Dermis microvascular lymphatic vessel endothelial cell (primary cell): ENCODE measurements around the gene CD4. TPM values are rescaled to one million over a fixed set of nuclear protein-coding genes. Genes with fewer than 3 reads are reported as not detected.
"Not testable (repeated sequence)": the region's sequence is repeated elsewhere in the genome, so short reads cannot be mapped to it uniquely, and the experiment has no call there.

Experiments
- DNase-seq, 2 donors: peaks; one replicate each; pipeline versions ENCODE4 v3.0.0 to v3.0.0-alpha.2; 2010; ENCODE audit warnings: low read depth in 2 of 2
- total RNA-seq: library from RNA; depleted of rRNA; stranded (reverse); fragments of >200 nt; gene quantifications from 2 replicates; pipeline ENCODE4 v1.2.1, GENCODE V29; 2014

Gene CD4
- total RNA-seq, 1 donor from 2014 or later, result not detected

GRCh38 chr12:6866920-6867412, 77.6 kb downstream of the CD4 start:
- no peak for DNase-seq

GRCh38 chr12:6867413-6868210, 78.3 kb downstream of the CD4 start, which contains the start of gene TPI1:
Gene TPI1 (plus strand): TSS chr12:6867531. CDS start chr12:6867567, 36 bp downstream.
- peak; percentile 55 to 84 for DNase-seq

GRCh38 chr12:6868211-6869048, 79.1 kb downstream of the CD4 start:
- no peak for DNase-seq

DNA sequence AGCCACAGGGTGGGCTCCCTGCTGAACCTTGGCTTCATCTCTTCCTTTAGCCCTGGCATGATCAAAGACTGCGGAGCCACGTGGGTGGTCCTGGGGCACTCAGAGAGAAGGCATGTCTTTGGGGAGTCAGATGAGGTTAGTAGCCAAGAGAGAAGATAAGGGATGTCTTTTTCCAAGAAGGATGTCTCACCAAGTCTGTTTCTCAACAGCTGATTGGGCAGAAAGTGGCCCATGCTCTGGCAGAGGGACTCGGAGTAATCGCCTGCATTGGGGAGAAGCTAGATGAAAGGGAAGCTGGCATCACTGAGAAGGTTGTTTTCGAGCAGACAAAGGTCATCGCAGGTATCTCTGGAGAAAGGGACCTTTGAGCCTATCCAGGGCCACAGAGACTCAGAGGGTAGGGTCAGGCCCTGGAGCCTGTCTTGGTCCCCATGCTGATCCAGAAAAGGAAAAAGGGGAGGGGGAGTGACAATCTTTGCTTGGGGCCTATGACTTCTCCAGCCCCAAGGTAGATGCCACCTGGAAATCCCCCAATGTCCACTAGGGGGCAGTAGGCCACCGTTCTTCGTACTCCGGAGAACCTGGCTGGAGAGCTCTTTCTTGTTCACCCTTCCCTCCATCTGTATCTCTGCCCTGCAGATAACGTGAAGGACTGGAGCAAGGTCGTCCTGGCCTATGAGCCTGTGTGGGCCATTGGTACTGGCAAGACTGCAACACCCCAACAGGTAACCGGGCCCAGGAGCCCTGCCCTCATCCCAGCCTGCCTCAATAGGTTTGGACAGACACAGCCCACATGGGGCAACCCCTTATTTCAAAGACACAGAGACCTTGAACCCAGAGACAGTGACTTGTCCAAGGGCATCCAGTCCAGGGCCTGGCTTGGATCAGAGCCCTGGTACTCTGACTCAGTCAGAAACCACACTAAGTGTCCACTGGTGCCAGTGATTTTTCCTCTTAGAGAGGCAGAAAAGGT, 80.0 kb downstream of the CD4 start:
- peak; percentile 56 to 77 for DNase-seq

GRCh38 chr12:6870304-6870703, 81.0 kb downstream of the CD4 start:
- DNase-seq, result not testable (repeated sequence)

Other genes with a start within 250 kb of the CD4 start
- 8.3 and 15.4 TPM in 2 replicates for gene IFFO1, start 233.5 kb upstream of the CD4 start, total RNA-seq
- 10.4 and 13.4 TPM in 2 replicates for gene NOP2, start 221.2 kb upstream of the CD4 start, total RNA-seq
- gene CHD4, start 182.1 kb upstream of the CD4 start, total RNA-seq, result 181 and 200 TPM in 2 replicates
- under 0.01 TPM in 1 of 2 replicates, not detected in the other for gene LPAR5, start 153.6 kb upstream of the CD4 start, total RNA-seq
- gene ACRBP, start 142.1 kb upstream of the CD4 start, total RNA-seq, result 0.39 and 0.51 TPM in 2 replicates
- 31.1 and 41.1 TPM in 2 replicates for gene ING4, start 126.4 kb upstream of the CD4 start, total RNA-seq
- gene ZNF384, start 100.2 kb upstream of the CD4 start, total RNA-seq, result 6.4 and 11.6 TPM in 2 replicates
- gene PIANP, start 88.7 kb upstream of the CD4 start, total RNA-seq, result not detected in 2 replicates
- gene COPS7A, start 65.5 kb upstream of the CD4 start, total RNA-seq, result 35.8 and 50.4 TPM in 2 replicates
- gene MLF2, start 36.4 kb upstream of the CD4 start, total RNA-seq, result 76.4 and 115 TPM in 2 replicates
- 43.3 and 50.8 TPM in 2 replicates for gene PTMS, start 23.2 kb upstream of the CD4 start, total RNA-seq
- gene LAG3, start 17.0 kb upstream of the CD4 start, total RNA-seq, result under 0.01 and 0.13 TPM in 2 replicates
- 0.51 and 0.76 TPM in 2 replicates for gene GPR162, start 32.3 kb downstream of the CD4 start, total RNA-seq
- gene P3H3, start 38.9 kb downstream of the CD4 start, total RNA-seq, result 18.2 and 22.6 TPM in 2 replicates
- gene GNB3, start 51.4 kb downstream of the CD4 start, total RNA-seq, result 0.13 and 0.25 TPM in 2 replicates
- gene CDCA3, start 61.8 kb downstream of the CD4 start, total RNA-seq, result 5.7 and 11.8 TPM in 2 replicates
- gene USP5, start 62.6 kb downstream of the CD4 start, total RNA-seq, result 82.5 and 83.7 TPM in 2 replicates
- gene TPI1, start 78.0 kb downstream of the CD4 start, total RNA-seq, result 778 and 977 TPM in 2 replicates
- 2.9 and 3.3 TPM in 2 replicates for gene SPSB2, start 83.8 kb downstream of the CD4 start, total RNA-seq
- gene LRRC23, start 115.3 kb downstream of the CD4 start, total RNA-seq, result 2.0 and 2.1 TPM in 2 replicates
- 1.0 and 1.4 TPM in 2 replicates for gene ENO2, start 125.1 kb downstream of the CD4 start, total RNA-seq
- gene ATN1, start 138.4 kb downstream of the CD4 start, total RNA-seq, result 5.1 and 12.1 TPM in 2 replicates
- not detected in 2 replicates for gene RNU7-1, start 154.3 kb downstream of the CD4 start, total RNA-seq
- 88.7 and 206 TPM in 2 replicates for gene C12orf57, start 154.5 kb downstream of the CD4 start, total RNA-seq
- gene PTPN6, start 161.8 kb downstream of the CD4 start, total RNA-seq, result 2.4 and 2.6 TPM in 2 replicates
- 158 and 184 TPM in 2 replicates for gene PHB2, start 181.1 kb downstream of the CD4 start, total RNA-seq
- 30.2 and 30.8 TPM in 2 replicates for gene EMG1, start 181.4 kb downstream of the CD4 start, total RNA-seq
- gene LPCAT3, start 228.9 kb downstream of the CD4 start, total RNA-seq, result 9.7 and 11.3 TPM in 2 replicates